K562 (cell line): ENCODE results near the gene NEMP2.

Source experiments
- CEBPB ChIP-seq: fragments of 450-650 bp; IDR thresholded peaks from 2 replicates; pipeline ENCODE4 v1.6.1; 2016; ENCODE audit warnings: missing genetic modification characterization, missing compliant biosample characterization
- FIP1L1 ChIP-seq: fragments of 200-400 bp; formaldehyde crosslinking; IDR thresholded peaks from 2 replicates; pipeline ENCODE4 v1.6.1; 2018; ENCODE audit warnings: mild to moderate bottlenecking, low read depth, low read length; ENCODE audit not compliant: poor library complexity, severe bottlenecking
- MXI1 ChIP-seq: IDR thresholded peaks from 2 replicates; pipeline ENCODE4 v1.6.1; 2011; ENCODE audit warnings: low read depth, mild to moderate bottlenecking, improper control_type of control experiment, low read length
- MYC ChIP-seq, 2 experiments: fragments of 250-450 bp in 1 of 2; sonication (Bioruptor Pico) in 1 of 2; IDR thresholded peaks; 2 replicates each; pipeline versions ENCODE4 v1.5.1 to v1.6.1; 2012 to 2021; ENCODE audit warnings: low read depth in 2 of 2, borderline replicate concordance in 1 of 2, improper control_type of control experiment in 1 of 2, low read length in 1 of 2, mild to moderate bottlenecking in 1 of 2, moderate library complexity in 1 of 2
- RNF2 ChIP-seq: sonication (generic); IDR thresholded peaks from 2 replicates; pipeline ENCODE4 v1.6.1; 2016
- ZNF274 ChIP-seq: IDR thresholded peaks from 2 replicates; pipeline ENCODE4 v1.6.1; 2011; ENCODE audit warnings: low read depth, mild to moderate bottlenecking, low read length, moderate library complexity, borderline replicate concordance
- TF ChIP-seq, protein P1 (sequence below): sonication (generic); formaldehyde crosslinking; IDR thresholded peaks from 2 replicates; pipeline ENCODE4 v1.8.0; 2022; ENCODE audit warnings: mild to moderate bottlenecking, missing genetic modification reagents
- TF ChIP-seq, protein P2 (sequence below), 2 experiments: fragments of 450-650 bp; IDR thresholded peaks; 2 replicates each; pipeline ENCODE4 v1.6.1; 2016

DNA sequence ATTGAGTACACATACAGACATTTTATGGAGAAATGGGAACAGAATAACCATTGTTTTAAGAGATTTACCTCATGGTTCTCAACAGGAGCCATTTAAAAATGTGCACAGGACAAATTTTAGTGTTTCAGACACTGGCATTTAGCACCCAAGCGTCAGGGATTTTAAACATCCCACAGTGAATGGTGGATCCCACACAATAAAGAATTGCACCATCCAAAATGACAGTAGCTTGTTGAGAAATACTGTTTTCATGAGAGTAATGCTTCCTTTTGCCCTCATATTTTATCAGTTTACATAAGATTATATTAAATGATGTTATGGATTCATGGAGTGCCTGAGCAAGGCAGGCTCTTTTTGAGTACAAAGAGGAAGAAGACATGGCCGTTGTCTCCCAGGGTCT, 72.3 kb downstream of the NEMP2 start:
- TF ChIP-seq, protein P1, sequence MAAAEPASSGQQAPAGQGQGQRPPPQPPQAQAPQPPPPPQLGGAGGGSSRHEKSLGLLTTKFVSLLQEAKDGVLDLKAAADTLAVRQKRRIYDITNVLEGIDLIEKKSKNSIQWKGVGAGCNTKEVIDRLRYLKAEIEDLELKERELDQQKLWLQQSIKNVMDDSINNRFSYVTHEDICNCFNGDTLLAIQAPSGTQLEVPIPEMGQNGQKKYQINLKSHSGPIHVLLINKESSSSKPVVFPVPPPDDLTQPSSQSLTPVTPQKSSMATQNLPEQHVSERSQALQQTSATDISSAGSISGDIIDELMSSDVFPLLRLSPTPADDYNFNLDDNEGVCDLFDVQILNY (CRISPR knock-in tag): no peak
- no peak for TF ChIP-seq ZNF274
- TF ChIP-seq CEBPB (tag): no peak
- no peak for TF ChIP-seq RNF2
- TF ChIP-seq FIP1L1: no peak
- no peak for TF ChIP-seq MYC (IDR thresholded peaks at IDR 0.05; ENCODE audit: low read depth, low read length)
- TF ChIP-seq MYC (CRISPR knock-in tag; IDR thresholded peaks at IDR 0.05; ENCODE audit: borderline replicate concordance, low read depth): no peak
- no peak for TF ChIP-seq MXI1
- TF ChIP-seq, protein P2, sequence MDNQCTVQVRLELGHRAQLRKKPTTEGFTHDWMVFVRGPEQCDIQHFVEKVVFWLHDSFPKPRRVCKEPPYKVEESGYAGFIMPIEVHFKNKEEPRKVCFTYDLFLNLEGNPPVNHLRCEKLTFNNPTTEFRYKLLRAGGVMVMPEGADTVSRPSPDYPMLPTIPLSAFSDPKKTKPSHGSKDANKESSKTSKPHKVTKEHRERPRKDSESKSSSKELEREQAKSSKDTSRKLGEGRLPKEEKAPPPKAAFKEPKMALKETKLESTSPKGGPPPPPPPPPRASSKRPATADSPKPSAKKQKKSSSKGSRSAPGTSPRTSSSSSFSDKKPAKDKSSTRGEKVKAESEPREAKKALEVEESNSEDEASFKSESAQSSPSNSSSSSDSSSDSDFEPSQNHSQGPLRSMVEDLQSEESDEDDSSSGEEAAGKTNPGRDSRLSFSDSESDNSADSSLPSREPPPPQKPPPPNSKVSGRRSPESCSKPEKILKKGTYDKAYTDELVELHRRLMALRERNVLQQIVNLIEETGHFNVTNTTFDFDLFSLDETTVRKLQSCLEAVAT (IDR thresholded peaks at IDR 0.05): no peak
